IPS-18a (cell line): ENCODE results near the gene HEMGN.
"Not testable (repeated sequence)": the region's sequence is repeated elsewhere in the genome, so short reads cannot be mapped to it uniquely, and the experiment has no call there.

ENCODE experiments used
- H3K27ac ChIP-seq: one replicate; pipeline ENCODE4 v1.5.1; 2013; ENCODE audit warnings: low read length
- H3K27me3 ChIP-seq: one replicate; pipeline ENCODE4 v1.6.1; 2013; ENCODE audit warnings: mild to moderate bottlenecking, low read length; ENCODE audit not compliant: control insufficient read depth, insufficient read depth
- H3K36me3 ChIP-seq: one replicate; pipeline ENCODE4 v1.6.1; 2013; ENCODE audit warnings: low read depth, low read length; ENCODE audit not compliant: control insufficient read depth
- H3K4me1 ChIP-seq: one replicate; pipeline ENCODE4 v1.6.1; 2013; ENCODE audit warnings: low read depth, low read length; ENCODE audit not compliant: control insufficient read depth
- H3K4me3 ChIP-seq: one replicate; pipeline ENCODE4 v1.5.1; 2013; ENCODE audit warnings: low read length
- H3K9ac ChIP-seq: one replicate; pipeline ENCODE4 v1.6.1; 2013; ENCODE audit warnings: mild to moderate bottlenecking, low read length, moderate library complexity
- H3K9me3 ChIP-seq: one replicate; pipeline ENCODE4 v1.6.1; 2013; ENCODE audit warnings: low read depth, low read length; ENCODE audit not compliant: control insufficient read depth

The HEMGN gene

DNA sequence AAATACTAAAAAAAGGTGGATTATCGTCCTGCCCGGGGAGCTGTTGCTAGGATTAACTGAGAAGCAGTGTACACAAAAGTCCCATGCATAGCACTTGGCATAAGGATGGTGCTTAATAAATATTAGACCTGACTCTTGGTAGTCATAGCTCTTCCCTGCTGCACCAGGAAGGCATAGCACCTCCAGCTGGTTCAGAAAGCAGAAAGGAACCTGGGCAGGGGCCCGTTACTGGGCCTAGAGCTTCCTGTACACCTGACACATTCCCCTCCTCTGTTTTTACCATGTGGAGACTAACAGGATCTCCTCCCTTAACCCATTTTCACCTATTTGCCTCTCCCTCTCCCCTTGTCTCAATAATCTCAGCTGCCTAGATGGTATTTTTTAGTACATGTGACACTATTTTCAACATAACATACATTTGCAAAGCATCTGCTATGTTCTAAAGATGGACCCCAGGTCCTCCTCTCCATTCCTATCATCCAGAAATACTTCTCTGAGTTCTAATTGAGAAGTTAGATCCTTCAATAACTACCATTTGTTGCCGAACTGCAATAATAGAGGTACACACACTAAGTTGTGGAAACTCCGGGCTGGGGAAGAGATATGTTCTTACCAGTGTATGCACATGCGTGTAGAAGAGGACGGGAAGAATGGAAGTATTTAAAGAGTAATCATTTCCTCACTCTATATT, 42.0 kb upstream of the HEMGN start:
- H3K36me3 ChIP-seq: no peaks in the 10 kb centered on the region
- no peak overlapping the region for H3K9ac ChIP-seq
- H3K4me3 ChIP-seq: no peak overlapping the region
- H3K4me1 ChIP-seq: no peaks in the 10 kb centered on the region
- H3K27ac ChIP-seq: no peak overlapping the region
- peaks cover 90% of the 10 kb centered on the region for H3K27me3 ChIP-seq
- H3K9me3 ChIP-seq: no peaks in the 10 kb centered on the region

DNA sequence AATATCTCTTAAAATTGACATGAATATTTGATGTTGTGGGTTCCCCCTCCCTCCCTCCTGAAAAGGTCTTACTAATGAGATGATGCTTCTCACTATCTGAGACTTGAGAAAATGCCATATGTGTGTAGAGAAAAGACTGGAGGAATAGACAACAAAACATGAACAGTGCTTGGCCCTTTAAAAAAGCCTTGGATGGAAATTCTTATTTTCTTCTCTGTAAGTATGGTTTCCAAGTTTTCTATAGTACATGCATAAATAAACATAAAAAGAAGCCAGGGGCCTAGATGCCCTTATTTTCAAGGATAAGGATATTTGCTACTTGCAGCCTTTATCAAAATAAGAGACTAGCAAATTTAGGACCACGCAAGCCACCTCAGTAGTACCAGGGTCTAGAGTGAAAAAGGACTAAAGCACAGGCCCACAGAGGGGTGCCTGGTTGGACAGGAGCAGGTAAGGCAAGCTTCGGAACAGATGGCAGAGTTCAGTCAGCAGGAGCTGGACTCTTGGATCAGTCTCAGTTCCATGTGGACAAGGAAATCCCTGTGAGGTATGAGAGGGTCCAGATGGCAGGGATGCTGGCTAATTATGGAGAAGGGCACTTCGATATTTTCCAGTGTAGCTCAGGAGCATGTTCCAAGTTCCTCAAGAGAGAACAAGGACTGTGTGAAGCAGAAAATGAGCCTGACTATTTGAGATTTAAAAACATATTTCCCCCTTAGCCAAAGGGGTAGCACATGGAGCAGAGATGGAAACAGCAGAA, 40.6 kb upstream of the HEMGN start:
- no peak overlapping the region for H3K4me3 ChIP-seq

DNA sequence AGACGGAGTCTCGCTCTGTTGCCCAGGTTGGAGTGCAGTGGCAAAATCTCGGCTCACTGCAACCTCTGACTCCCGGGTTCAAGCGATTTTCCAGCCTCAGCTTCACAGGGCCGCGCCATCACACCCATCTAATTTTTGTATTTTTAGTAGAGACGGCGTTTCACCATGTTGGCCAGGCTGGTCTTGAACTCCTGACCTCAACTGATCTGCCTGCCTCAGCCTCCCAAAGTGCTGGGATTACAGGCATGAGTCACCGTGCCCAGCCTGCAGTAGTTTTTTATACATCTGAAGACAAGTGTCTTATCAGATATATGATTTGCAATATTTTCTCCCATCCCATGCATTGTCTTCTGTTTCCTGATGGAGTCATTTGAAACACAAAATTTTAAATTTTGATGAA, 38.7 kb upstream of the HEMGN start:
- not testable (repeated sequence) for H3K27ac ChIP-seq, H3K9ac ChIP-seq, H3K36me3 ChIP-seq, H3K4me3 ChIP-seq, H3K9me3 ChIP-seq, H3K4me1 ChIP-seq
- H3K27me3 ChIP-seq: peaks cover 98% of the 10 kb centered on the region

More for the DNA sequence above, 40.6 kb upstream of the HEMGN start:
- Histone ChIP-seq H3K36me3 (no peaks in the 10 kb centered on the region), H3K27ac (no peak overlapping the region), H3K27me3 (peaks cover 92% of the 10 kb centered on the region), H3K9ac (no peak overlapping the region), H3K4me1 (no peaks in the 10 kb centered on the region), H3K9me3 (no peaks in the 10 kb centered on the region)

DNA sequence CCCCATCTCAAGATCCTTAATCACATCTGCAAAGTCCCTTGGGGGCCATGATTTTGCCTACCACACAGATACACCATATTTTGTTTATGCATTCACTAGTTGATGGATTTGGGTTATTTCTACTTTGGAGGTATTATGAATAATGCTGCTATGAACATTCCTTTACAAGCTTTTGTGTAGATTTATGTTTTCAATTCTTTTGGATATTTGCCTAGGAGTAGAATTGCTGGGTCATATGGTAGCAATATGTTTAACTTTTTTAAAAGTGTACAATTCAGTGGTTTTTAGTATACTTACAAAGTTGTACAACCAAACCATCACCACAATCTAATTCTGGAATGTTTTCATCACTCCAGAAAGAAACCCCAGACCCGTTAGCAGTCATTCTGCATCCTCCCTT, 37.4 kb upstream of the HEMGN start:
- Histone ChIP-seq H3K4me3 (no peak overlapping the region), H3K27ac (no peak overlapping the region), H3K9me3 (no peaks in the 10 kb centered on the region), H3K27me3 (peaks cover 94% of the 10 kb centered on the region), H3K4me1 (no peaks in the 10 kb centered on the region), H3K9ac (no peak overlapping the region), H3K36me3 (no peaks in the 10 kb centered on the region)

DNA sequence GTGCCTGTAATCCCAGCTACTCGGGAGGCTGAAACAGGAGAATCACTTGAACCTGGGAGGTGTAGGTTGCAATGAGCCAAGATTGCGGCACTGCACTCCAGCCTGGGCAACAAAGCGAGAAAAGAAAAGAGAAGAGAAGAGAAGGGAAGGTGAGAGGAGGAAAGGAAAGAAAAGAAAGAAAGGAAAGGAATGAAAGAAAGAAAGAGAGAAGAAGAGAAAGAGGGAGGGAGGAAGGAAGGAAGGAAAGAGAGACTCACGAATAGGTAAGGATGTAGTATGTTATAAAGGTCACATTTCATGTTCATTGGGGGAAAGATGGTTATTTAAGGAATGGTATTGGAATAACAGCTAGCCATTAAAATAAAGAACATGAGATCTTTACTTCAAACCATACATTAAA, 34.8 kb upstream of the HEMGN start:
- Histone ChIP-seq H3K27me3 (peaks cover 87% of the 10 kb centered on the region), H3K4me1 (no peaks in the 10 kb centered on the region), H3K9me3 (no peaks in the 10 kb centered on the region), H3K9ac (no peak overlapping the region), H3K4me3 (no peak overlapping the region), H3K36me3 (no peaks in the 10 kb centered on the region), H3K27ac (no peak overlapping the region)

DNA sequence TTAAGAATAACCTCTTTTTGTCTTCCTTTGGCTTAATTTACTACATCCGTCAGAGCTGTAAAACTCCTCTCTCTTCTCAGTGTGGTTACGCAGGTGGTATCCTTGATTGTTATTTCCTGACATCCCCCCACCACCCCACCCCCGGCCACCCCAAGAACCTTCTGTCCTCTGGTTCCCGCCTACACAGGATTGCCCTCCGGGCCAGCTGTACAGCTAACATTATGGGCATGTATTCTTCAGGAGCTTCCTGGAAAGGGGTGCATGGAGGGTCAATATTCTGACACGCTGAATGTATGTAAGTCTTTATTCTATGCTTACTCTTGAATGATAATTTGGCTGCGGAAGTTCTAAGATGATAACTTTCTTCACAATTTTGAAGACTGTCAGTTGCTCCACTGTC, 32.2 kb upstream of the HEMGN start:
- Histone ChIP-seq H3K4me1 (no peaks in the 10 kb centered on the region), H3K9ac (no peak overlapping the region), H3K36me3 (no peaks in the 10 kb centered on the region), H3K27ac (no peak overlapping the region), H3K9me3 (no peaks in the 10 kb centered on the region), H3K4me3 (no peak overlapping the region), H3K27me3 (peaks cover 84% of the 10 kb centered on the region)

DNA sequence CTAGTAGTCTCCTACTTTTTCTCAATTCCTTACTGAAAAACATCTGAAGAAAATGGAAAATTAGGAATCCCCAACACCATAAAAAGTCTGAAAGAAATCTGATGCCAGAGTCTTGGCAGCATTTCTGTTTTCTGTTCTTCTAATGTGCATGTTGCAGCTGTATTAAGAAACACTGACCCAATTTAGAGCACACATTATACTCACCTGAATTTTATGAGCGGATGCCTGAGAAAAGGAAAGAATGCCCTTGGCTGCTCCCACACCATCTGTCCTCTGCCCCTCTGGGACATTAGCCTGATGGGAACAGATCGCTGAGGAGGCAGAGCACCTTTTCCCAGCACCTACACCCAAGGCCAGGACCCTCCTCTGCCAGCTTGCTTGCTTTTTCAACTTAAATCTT, 31.0 kb upstream of the HEMGN start:
- Histone ChIP-seq H3K4me3 (no peak overlapping the region), H3K36me3 (no peaks in the 10 kb centered on the region), H3K4me1 (no peaks in the 10 kb centered on the region), H3K9me3 (no peaks in the 10 kb centered on the region), H3K9ac (no peak overlapping the region), H3K27ac (no peak overlapping the region), H3K27me3 (peaks cover 82% of the 10 kb centered on the region)

DNA sequence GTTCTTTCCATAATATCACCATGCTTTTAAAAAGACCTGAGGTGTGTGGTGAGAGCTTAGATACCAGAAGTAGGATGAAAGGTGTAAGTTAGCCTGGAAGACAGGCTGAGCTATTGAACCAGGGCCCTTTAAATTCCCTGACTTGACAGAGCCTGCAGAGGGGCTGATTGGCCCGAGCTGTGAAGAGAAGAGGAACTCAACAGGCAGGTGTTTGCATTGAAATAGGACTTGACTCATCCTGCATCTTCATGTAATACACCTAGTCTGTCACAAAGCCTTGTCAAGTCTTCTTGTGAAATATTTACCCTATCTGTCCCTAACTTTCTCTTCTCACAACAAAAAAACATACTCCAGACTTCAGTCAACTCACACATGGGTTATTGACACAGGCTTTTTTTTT, 28.5 kb upstream of the HEMGN start:
- peaks cover 65% of the 10 kb centered on the region for H3K27me3 ChIP-seq
- H3K9me3 ChIP-seq: no peaks in the 10 kb centered on the region
- H3K27ac ChIP-seq: no peak overlapping the region

DNA sequence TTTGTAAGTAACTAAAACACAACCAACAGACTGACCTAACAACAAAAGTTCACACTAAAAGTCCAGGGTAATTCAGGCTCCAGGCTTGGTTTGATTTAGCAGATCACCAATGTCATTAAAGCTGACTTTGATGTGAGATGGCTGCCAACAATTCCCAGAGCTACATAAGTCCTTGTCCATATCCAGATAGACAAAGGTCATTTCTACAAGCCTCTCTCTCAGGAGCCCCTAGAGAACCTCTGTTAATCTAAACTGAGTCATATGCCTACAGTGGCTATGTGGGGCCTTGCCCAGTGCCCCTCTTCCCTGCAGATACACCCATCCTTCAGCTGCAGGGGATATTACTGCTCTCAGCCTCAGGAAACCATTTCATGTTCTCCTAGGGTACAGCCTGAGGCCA, 26.9 kb upstream of the HEMGN start:
- Histone ChIP-seq H3K27me3 (peaks cover 53% of the 10 kb centered on the region), H3K9me3 (no peaks in the 10 kb centered on the region), H3K9ac (no peak overlapping the region), H3K36me3 (no peaks in the 10 kb centered on the region), H3K4me3 (no peak overlapping the region), H3K4me1 (no peaks in the 10 kb centered on the region), H3K27ac (no peak overlapping the region)

More for the DNA sequence above, 28.5 kb upstream of the HEMGN start:
- Histone ChIP-seq H3K4me3 (no peak overlapping the region), H3K9ac (no peak overlapping the region), H3K36me3 (no peaks in the 10 kb centered on the region), H3K4me1 (no peaks in the 10 kb centered on the region)

DNA sequence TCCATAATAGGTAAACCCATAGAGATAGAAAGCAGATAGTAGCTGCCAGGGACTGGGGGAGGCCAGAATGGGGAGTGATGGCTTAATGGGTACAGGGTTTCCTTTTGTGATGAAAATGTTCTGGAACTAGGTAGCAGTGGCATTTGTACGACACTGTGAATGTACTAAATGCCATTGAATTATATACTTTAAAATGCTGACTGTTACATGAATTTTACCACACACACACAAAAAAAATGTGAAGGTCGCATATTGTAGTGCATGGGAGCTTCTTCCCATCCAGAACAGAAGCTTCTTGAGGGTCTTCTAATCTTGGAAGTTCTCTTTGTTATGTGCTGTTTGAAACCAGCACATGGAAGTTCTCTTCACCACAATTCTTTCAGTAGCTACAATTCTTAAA, 25.3 kb upstream of the HEMGN start:
- Histone ChIP-seq H3K9me3 (no peaks in the 10 kb centered on the region), H3K36me3 (no peaks in the 10 kb centered on the region), H3K9ac (no peak overlapping the region)

DNA sequence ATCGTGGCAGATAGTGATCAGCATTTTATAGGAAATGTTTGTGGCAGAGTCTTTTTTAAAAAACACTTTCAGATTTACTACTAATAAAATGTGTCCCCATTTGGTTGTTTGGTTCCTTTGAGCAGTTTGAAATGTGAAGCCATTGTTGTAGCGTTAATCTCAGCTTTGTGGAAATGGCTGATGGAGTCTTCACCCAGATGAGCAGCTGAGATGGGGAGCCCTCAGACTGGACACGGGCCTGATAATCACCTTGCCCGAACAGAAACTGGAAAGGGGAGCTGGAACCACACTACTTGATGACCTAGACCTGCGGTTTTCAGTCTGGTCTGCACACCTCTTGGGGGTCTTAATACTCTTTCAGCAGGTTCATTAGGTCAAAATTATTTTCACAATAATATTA, 24.6 kb upstream of the HEMGN start:
- H3K27me3 ChIP-seq: peaks cover 42% of the 10 kb centered on the region
- no peaks in the 10 kb centered on the region for H3K4me1 ChIP-seq
- H3K27ac ChIP-seq: no peak overlapping the region
- no peaks in the 10 kb centered on the region for H3K9me3 ChIP-seq
- no peak overlapping the region for H3K9ac ChIP-seq
- no peak overlapping the region for H3K4me3 ChIP-seq
- H3K36me3 ChIP-seq: no peaks in the 10 kb centered on the region

More for the DNA sequence above, 25.3 kb upstream of the HEMGN start:
- Histone ChIP-seq H3K27ac (no peak overlapping the region), H3K4me3 (no peak overlapping the region), H3K27me3 (peaks cover 48% of the 10 kb centered on the region), H3K4me1 (no peaks in the 10 kb centered on the region)

DNA sequence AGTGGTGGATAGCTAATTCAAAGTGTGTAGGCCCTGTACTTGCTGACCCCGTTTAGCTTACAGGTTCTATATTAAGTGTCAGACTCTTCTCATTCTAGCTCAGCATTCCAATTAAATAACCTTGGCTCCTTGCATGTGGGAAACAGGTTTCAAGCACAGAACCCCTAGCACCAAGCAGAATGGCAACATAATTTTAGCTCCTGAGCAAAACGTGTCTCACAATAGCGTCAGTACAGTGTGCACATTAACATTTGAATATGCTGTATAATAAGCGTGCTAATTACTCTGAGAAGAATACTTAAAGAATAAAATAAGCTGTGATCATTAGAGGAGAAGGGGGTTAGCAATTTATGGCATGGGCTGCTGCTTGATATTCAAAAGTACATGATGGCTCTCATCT, 24.2 kb upstream of the HEMGN start:
- Histone ChIP-seq H3K27ac (no peak overlapping the region), H3K36me3 (no peaks in the 10 kb centered on the region), H3K9ac (no peak overlapping the region), H3K4me3 (no peak overlapping the region), H3K4me1 (no peaks in the 10 kb centered on the region), H3K9me3 (no peaks in the 10 kb centered on the region), H3K27me3 (peaks cover 38% of the 10 kb centered on the region)
